DND-41 (cell line): ENCODE results near the gene HMGB2.

Source experiments
- ATAC-seq: fragments of 200-7000 bp; cut with Tn5 transposase; 3 replicates; pipeline ENCODE4 v1.9.1; 2021; ENCODE audit warnings: low read depth; ENCODE audit not compliant: insufficient read depth
- DNase-seq: peaks from one replicate; pipeline ENCODE4 v3.0.0-alpha.2; 2020
- H2AFZ ChIP-seq: 2 replicates; pipeline ENCODE4 v1.6.0; 2012; ENCODE audit warnings: low read depth, low read length
- H3K27ac ChIP-seq: 2 replicates; pipeline ENCODE4 v1.5.1; 2012; ENCODE audit warnings: low read length, inconsistent platforms
- H3K27me3 ChIP-seq: fragments of 200-600 bp; sonication (generic); 2 replicates; pipeline ENCODE4 v1.6.0; 2012; ENCODE audit warnings: low read length, mild to moderate bottlenecking, inconsistent platforms; ENCODE audit not compliant: insufficient read depth, poor library complexity
- H3K36me3 ChIP-seq: 2 replicates; pipeline ENCODE4 v1.5.1; 2012; ENCODE audit warnings: low read length, inconsistent platforms; ENCODE audit not compliant: insufficient read depth
- H3K4me1 ChIP-seq: 2 replicates; pipeline ENCODE4 v1.5.1; 2012; ENCODE audit warnings: mild to moderate bottlenecking, low read length; ENCODE audit not compliant: insufficient read depth
- H3K4me2 ChIP-seq: 2 replicates; pipeline ENCODE4 v1.6.0; 2012; ENCODE audit warnings: mild to moderate bottlenecking, moderate library complexity, low read length, inconsistent platforms; ENCODE audit not compliant: insufficient read depth
- H3K4me3 ChIP-seq, 2 experiments: fragments of 200-600 bp in 1 of 2; shearing (Covaris generic) in 1 of 2; 2 replicates each; pipeline ENCODE4 v1.5.1; 2012 to 2016; ENCODE audit warnings: inconsistent platforms in 2 of 2, low read length in 2 of 2, mild to moderate bottlenecking in 2 of 2, low read depth in 1 of 2, moderate library complexity in 1 of 2
- H3K79me2 ChIP-seq: 2 replicates; pipeline ENCODE4 v1.6.0; 2012; ENCODE audit warnings: low read length, inconsistent platforms; ENCODE audit not compliant: insufficient read depth
- H3K9ac ChIP-seq: 2 replicates; pipeline ENCODE4 v1.6.0; 2012; ENCODE audit warnings: low read depth, mild to moderate bottlenecking, inconsistent platforms, low read length, moderate library complexity
- H3K9me3 ChIP-seq: 2 replicates; pipeline ENCODE4 v1.5.1; 2012; ENCODE audit warnings: low read length, moderate library complexity, mild to moderate bottlenecking, inconsistent platforms; ENCODE audit not compliant: insufficient read depth, severe bottlenecking
- H4K20me1 ChIP-seq: 2 replicates; pipeline ENCODE4 v1.6.0; 2012; ENCODE audit warnings: low read length; ENCODE audit not compliant: insufficient read depth
- CTCF ChIP-seq: IDR thresholded peaks from 2 replicates; pipeline ENCODE4 v1.5.1; 2012; ENCODE audit warnings: borderline replicate concordance, low read length, moderate library complexity, mild to moderate bottlenecking; ENCODE audit not compliant: poor library complexity, severe bottlenecking; ENCODE audit errors: extremely low read depth
- EZH2 ChIP-seq: IDR thresholded peaks from 3 replicates; pipeline ENCODE4 v1.6.1; 2012; ENCODE audit warnings: borderline replicate concordance, low read depth, mild to moderate bottlenecking, moderate library complexity, low read length, inconsistent platforms; ENCODE audit not compliant: severe bottlenecking

The HMGB2 gene

GRCh38 chr4:173281406-173282255 lies 52.5 kb downstream of the HMGB2 start:
- H3K4me1 ChIP-seq = no peaks in the 10 kb centered on the region
- peaks cover 22% of the 10 kb centered on the region for H4K20me1 ChIP-seq
- no peaks in the 10 kb centered on the region for H3K27me3 ChIP-seq
- TF ChIP-seq EZH2 (no peak), CTCF (no peak)
- H3K4me2 ChIP-seq = no peak overlapping the region
- peaks cover 5% of the 10 kb centered on the region for H3K9me3 ChIP-seq
- H3K36me3 ChIP-seq = peaks cover 12% of the 10 kb centered on the region
- ATAC-seq (peak; percentile 82), DNase-seq (peak; percentile 28)
- no peak overlapping the region for H3K9ac ChIP-seq
- H3K27ac ChIP-seq = peak overlapping the region; percentile 13; the same call in 1 of the 2 replicates
- peaks cover 98% of the 10 kb centered on the region for H3K79me2 ChIP-seq
- no peak overlapping the region for H2AFZ ChIP-seq
- H3K4me3 ChIP-seq = no peak overlapping the region
